Sigmoid colon (tissue), 4 donors: ENCODE results near the gene PRKN.

Experiments used
- EP300 ChIP-seq, 4 donors: sonication (generic); formaldehyde crosslinking; IDR thresholded peaks; one replicate each; pipeline ENCODE4 v1.6.1; 2017; ENCODE audit warnings: antibody characterized with exemption in 4 of 4
- TF ChIP-seq, protein P1 (sequence below), 4 experiments: fragments of 450-650 bp in 3 of 4; fragments of 200-600 bp in 1 of 4; IDR thresholded peaks; one replicate each; pipeline ENCODE4 v1.5.1; 2016 to 2019; ENCODE audit warnings: antibody characterized with exemption in 4 of 4, mild to moderate bottlenecking in 3 of 4, moderate library complexity in 2 of 4

GRCh38 chr6:161736781-161737292 lies 990.7 kb downstream of the PRKN start:
- no peak for TF ChIP-seq EP300 (IDR thresholded peaks at IDR 0.05)
- TF ChIP-seq, protein P1, sequence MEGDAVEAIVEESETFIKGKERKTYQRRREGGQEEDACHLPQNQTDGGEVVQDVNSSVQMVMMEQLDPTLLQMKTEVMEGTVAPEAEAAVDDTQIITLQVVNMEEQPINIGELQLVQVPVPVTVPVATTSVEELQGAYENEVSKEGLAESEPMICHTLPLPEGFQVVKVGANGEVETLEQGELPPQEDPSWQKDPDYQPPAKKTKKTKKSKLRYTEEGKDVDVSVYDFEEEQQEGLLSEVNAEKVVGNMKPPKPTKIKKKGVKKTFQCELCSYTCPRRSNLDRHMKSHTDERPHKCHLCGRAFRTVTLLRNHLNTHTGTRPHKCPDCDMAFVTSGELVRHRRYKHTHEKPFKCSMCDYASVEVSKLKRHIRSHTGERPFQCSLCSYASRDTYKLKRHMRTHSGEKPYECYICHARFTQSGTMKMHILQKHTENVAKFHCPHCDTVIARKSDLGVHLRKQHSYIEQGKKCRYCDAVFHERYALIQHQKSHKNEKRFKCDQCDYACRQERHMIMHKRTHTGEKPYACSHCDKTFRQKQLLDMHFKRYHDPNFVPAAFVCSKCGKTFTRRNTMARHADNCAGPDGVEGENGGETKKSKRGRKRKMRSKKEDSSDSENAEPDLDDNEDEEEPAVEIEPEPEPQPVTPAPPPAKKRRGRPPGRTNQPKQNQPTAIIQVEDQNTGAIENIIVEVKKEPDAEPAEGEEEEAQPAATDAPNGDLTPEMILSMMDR (IDR thresholded peaks at IDR 0.05), result no peak
